ENCODE data around the gene NELL1. TPM values are rescaled to one million over a fixed set of nuclear protein-coding genes. Genes with fewer than 3 reads are reported as not detected.

NELL1 gene
- total RNA-seq, 1 experiment from 2014 or later, result 0.22 TPM

- no peak overlapping the region for H3K18ac ChIP-seq (ENCODE audit: insufficient read length, low read depth, low read length)
- H2BK15ac ChIP-seq (ENCODE audit: low read depth, low read length), result no peak overlapping the region
- no peaks in the 10 kb centered on the region for H3K79me2 ChIP-seq (ENCODE audit: insufficient read depth, low read length)
- TF ChIP-seq CTCF (conservative IDR thresholded peaks at IDR 0.05), result no peak
- H3K79me1 ChIP-seq (ENCODE audit: insufficient read depth, low read depth, low read length, poor library complexity, severe bottlenecking), result no peaks in the 10 kb centered on the region
- no peak overlapping the region for H3T11ph ChIP-seq (ENCODE audit: low read length)
- H3K9ac ChIP-seq (ENCODE audit: extremely low read depth, insufficient read length, low read length), result no peak overlapping the region
- no peak overlapping the region for H3K14ac ChIP-seq (ENCODE audit: insufficient read depth, low read length)
- H3K9me3 ChIP-seq (ENCODE audit: control insufficient read depth, low read depth, low read length), result no peaks in the 10 kb centered on the region
- Mint-ChIP-seq H3K27me3 (ENCODE audit: low read depth) (peaks cover 12% of the 10 kb centered on the region; the same call in 1 of the 2 replicates), H3K4me3 (no peak overlapping the region), H3K9me3 (no peaks in the 10 kb centered on the region), H3K27ac (no peak overlapping the region), H3K4me1 (peaks cover 8 to 9% of the 10 kb centered on the region in 2 experiments), H3K36me3 (ENCODE audit: insufficient read depth in 1 of 3, low read depth in 3 of 3) (no peaks in the 10 kb centered on the region)
- H2BK20ac ChIP-seq (ENCODE audit: low read depth, low read length, poor library complexity, severe bottlenecking), result no peak overlapping the region
- no peak overlapping the region for H2BK5ac ChIP-seq (ENCODE audit: insufficient read length, low read length)
- no peak overlapping the region for H3K23ac ChIP-seq (ENCODE audit: insufficient read length, low read depth, low read length)
- H3K27ac ChIP-seq (ENCODE audit: insufficient read length, low read depth, low read length), result no peak overlapping the region
- H2AK5ac ChIP-seq (ENCODE audit: insufficient read length, low read length), result no peak overlapping the region
- no CpG with 5 or more reads among the region's 13 CpGs for WGBS (ENCODE audit: extremely low coverage, insufficient read length, low lambda C conversion rate)
- H2BK12ac ChIP-seq (ENCODE audit: insufficient read length, low read depth, low read length), result no peak overlapping the region
- H4K5ac ChIP-seq (ENCODE audit: insufficient read length, low read depth, low read length), result no peak overlapping the region
- H3K27me3 ChIP-seq (ENCODE audit: insufficient read depth, low read length), result no peaks in the 10 kb centered on the region
- H4K91ac ChIP-seq (ENCODE audit: insufficient read length, low read depth, low read length), result no peak overlapping the region
- H4K20me1 ChIP-seq (ENCODE audit: control insufficient read depth, insufficient read depth, insufficient read length), result no peaks in the 10 kb centered on the region
- H2BK120ac ChIP-seq (ENCODE audit: low read depth, low read length, poor library complexity, severe bottlenecking), result no peak overlapping the region
- no peaks in the 10 kb centered on the region for H3K23me2 ChIP-seq (ENCODE audit: insufficient read length, low read depth, low read length, poor library complexity, severe bottlenecking)
- H3K56ac ChIP-seq (ENCODE audit: insufficient read length, low read depth, low read length), result no peak overlapping the region
- H2AFZ ChIP-seq (ENCODE audit: low read length), result no peak overlapping the region
- no peak overlapping the region for H3K4ac ChIP-seq (ENCODE audit: low read depth, low read length)
- no peak overlapping the region for H3K4me2 ChIP-seq (ENCODE audit: insufficient read depth, insufficient read length, low read length)
- no peak overlapping the region for H4K8ac ChIP-seq (replicated peaks; ENCODE audit: insufficient read length, low read depth, low read length)
- no peaks in the 10 kb centered on the region for H3K4me1 ChIP-seq (ENCODE audit: insufficient read depth, low read length)
- no peak for DNase-seq
Measured at GRCh38 chr11:20652150-20652806, 17.1 kb upstream of the NELL1 start.

Measured in H9 (cell line).